H1 (cell line): ENCODE data around the gene ITGA3. TPM values are rescaled to one million over a fixed set of nuclear protein-coding genes. Genes with fewer than 3 reads are reported as not detected.

Experiments used
- CTCF ChIA-PET: fragments of 300-600 bp; sonication (Branson Sonifier 250); formaldehyde crosslinking; loops from one replicate; lab custom pipeline; 2021; ENCODE audit not compliant: partially characterized antibody; lab: Charles Lee
- POLR2A ChIA-PET: fragments of 300-600 bp; sonication (Branson Sonifier 250); formaldehyde crosslinking; loops from one replicate; lab custom pipeline; 2021; ENCODE audit warnings: inconsistent platforms; ENCODE audit not compliant: partially characterized antibody; lab: Charles Lee
- DNase-seq, 2 experiments: peaks; one replicate each; pipeline versions ENCODE4 v3.0.0 to v3.0.0-alpha.2; 2010 to 2022; ENCODE audit warnings: low spot score in 2 of 2, low read depth in 1 of 2, mixed read lengths in 1 of 2
- FAIRE-seq: peaks from 2 replicates; lab custom pipeline; 2011; peaks lifted over from hg19 to GRCh38; lab: Jason Lieb, UNC
- H2AFZ ChIP-seq: 2 replicates; pipeline ENCODE4 v1.8.1; 2012; ENCODE audit warnings: low read length, inconsistent platforms
- H2AK5ac ChIP-seq: 2 replicates; pipeline ENCODE4 v1.6.1; 2013; ENCODE audit warnings: low read depth, low read length
- H2BK120ac ChIP-seq: replicated peaks from 2 replicates; pipeline ENCODE3; 2013; ENCODE audit warnings: low read depth, low read length, inconsistent platforms
- H2BK12ac ChIP-seq: 2 replicates; pipeline ENCODE4 v1.6.1; 2013; ENCODE audit warnings: low read depth, low read length
- H2BK15ac ChIP-seq: 2 replicates; pipeline ENCODE4 v1.6.1; 2013; ENCODE audit warnings: low read length
- H2BK20ac ChIP-seq: 2 replicates; pipeline ENCODE4 v1.6.1; 2013; ENCODE audit warnings: low read length
- H2BK5ac ChIP-seq: 2 replicates; pipeline ENCODE4 v1.6.1; 2013; ENCODE audit warnings: low read depth, low read length
- H3K14ac ChIP-seq: 2 replicates; pipeline ENCODE4 v1.6.1; 2013; ENCODE audit warnings: inconsistent platforms; ENCODE audit not compliant: insufficient read length
- H3K18ac ChIP-seq: 2 replicates; pipeline ENCODE4 v1.6.1; 2013; ENCODE audit warnings: low read length; ENCODE audit errors: extremely low read depth
- H3K23ac ChIP-seq: 2 replicates; pipeline ENCODE4 v1.6.1; 2013; ENCODE audit warnings: inconsistent platforms; ENCODE audit not compliant: insufficient read length
- H3K23me2 ChIP-seq: 2 replicates; pipeline ENCODE4 v1.6.1; 2013; ENCODE audit warnings: low read depth, low read length
- H3K27ac ChIP-seq: 2 replicates; pipeline ENCODE4 v1.6.1; 2011; ENCODE audit warnings: low read depth, low read length, inconsistent platforms
- H3K27me3 ChIP-seq, 4 experiments: replicated peaks in 1 of 4; 1 replicate in 1 of 4; 2 replicates in 3 of 4; pipeline versions ENCODE4 v1.6.1 to v1.8.1; 2011 to 2013; ENCODE audit warnings: low read length in 3 of 4, mild to moderate bottlenecking in 3 of 4, inconsistent platforms in 2 of 4, mixed read lengths in 2 of 4, moderate library complexity in 1 of 4; ENCODE audit not compliant: control insufficient read depth in 3 of 4, insufficient read depth in 3 of 4; ENCODE audit errors: extremely low read depth in 1 of 4
- H3K36me3 ChIP-seq, 4 experiments: 2 replicates each; pipeline versions ENCODE4 v1.6.1 to v1.8.1; 2011 to 2013; ENCODE audit warnings: mild to moderate bottlenecking in 4 of 4, low read length in 3 of 4, moderate library complexity in 2 of 4, control low read depth in 1 of 4, inconsistent platforms in 1 of 4; ENCODE audit not compliant: insufficient read depth in 4 of 4, control insufficient read depth in 2 of 4
- H3K4ac ChIP-seq: replicated peaks from 2 replicates; pipeline ENCODE3; 2013; ENCODE audit warnings: low read length, low read depth, mixed read lengths, inconsistent platforms; ENCODE audit not compliant: insufficient read length
- H3K4me1 ChIP-seq, 4 experiments: replicated peaks in 1 of 4; 1 replicate in 1 of 4; 2 replicates in 3 of 4; pipeline versions ENCODE4 v1.6.1 to v1.8.1; 2011 to 2013; ENCODE audit warnings: low read length in 3 of 4, inconsistent platforms in 2 of 4, mixed read lengths in 1 of 4; ENCODE audit not compliant: insufficient read depth in 4 of 4, control insufficient read depth in 3 of 4
- H3K4me2 ChIP-seq, 2 experiments: 2 replicates each; pipeline versions ENCODE4 v1.6.1 to v1.8.1; 2011 to 2013; ENCODE audit warnings: low read depth in 2 of 2, low read length in 2 of 2, control low read depth in 1 of 2, inconsistent platforms in 1 of 2, mild to moderate bottlenecking in 1 of 2; ENCODE audit not compliant: insufficient read depth in 1 of 2
- H3K4me3 ChIP-seq, 4 experiments: fragments of 200-600, 300-600 bp in 1 of 4; sonication (generic), shearing (Covaris generic), sonication (Bioruptor Twin) in 1 of 4; 2 replicates each; pipeline versions ENCODE4 v1.5.1 to v1.8.1; 2011 to 2016; ENCODE audit warnings: low read length in 4 of 4, low read depth in 3 of 4, control low read depth in 2 of 4, inconsistent platforms in 2 of 4, mild to moderate bottlenecking in 2 of 4, mixed read lengths in 1 of 4, moderate library complexity in 1 of 4; ENCODE audit not compliant: insufficient read depth in 2 of 4; ENCODE audit errors: extremely low read depth in 1 of 4
- H3K56ac ChIP-seq: replicated peaks from 2 replicates; pipeline ENCODE3; 2013; ENCODE audit warnings: low read depth, mild to moderate bottlenecking, mixed read lengths, low read length, inconsistent platforms; ENCODE audit not compliant: insufficient read length
- H3K79me1 ChIP-seq: 2 replicates; pipeline ENCODE4 v1.6.1; 2013; ENCODE audit warnings: low read depth, low read length, control low read depth
- H3K79me2 ChIP-seq, 2 experiments: 2 replicates each; pipeline versions ENCODE4 v1.6.1 to v1.8.1; 2012 to 2013; ENCODE audit warnings: low read length in 2 of 2, mild to moderate bottlenecking in 2 of 2, inconsistent platforms in 1 of 2; ENCODE audit not compliant: insufficient read depth in 2 of 2, control insufficient read depth in 1 of 2
- H3K9ac ChIP-seq, 4 experiments: replicated peaks in 1 of 4; 1 replicate in 1 of 4; 2 replicates in 3 of 4; pipeline versions ENCODE4 v1.6.1 to v1.8.1; 2011 to 2013; ENCODE audit warnings: low read depth in 3 of 4, low read length in 3 of 4, control low read depth in 2 of 4, mild to moderate bottlenecking in 2 of 4, moderate library complexity in 2 of 4, inconsistent platforms in 1 of 4; ENCODE audit errors: extremely low read depth in 1 of 4
- H3K9me3 ChIP-seq, 2 experiments: 2 replicates each; pipeline versions ENCODE4 v1.6.1 to v1.8.1; 2012 to 2013; ENCODE audit warnings: mild to moderate bottlenecking in 2 of 2, moderate library complexity in 2 of 2, control low read depth in 1 of 2, inconsistent platforms in 1 of 2, low read depth in 1 of 2, low read length in 1 of 2, mixed read lengths in 1 of 2; ENCODE audit not compliant: insufficient read depth in 2 of 2
- H4K20me1 ChIP-seq, 2 experiments: replicated peaks in 1 of 2; 2 replicates each; pipeline versions ENCODE3 to v1.8.1; 2011 to 2013; ENCODE audit warnings: inconsistent platforms in 2 of 2, low read length in 2 of 2, mild to moderate bottlenecking in 1 of 2; ENCODE audit not compliant: insufficient read depth in 2 of 2, control insufficient read depth in 1 of 2
- H4K5ac ChIP-seq: 2 replicates; pipeline ENCODE4 v1.6.1; 2013; ENCODE audit warnings: low read length, low read depth, mixed read lengths, inconsistent platforms; ENCODE audit not compliant: insufficient read length
- H4K8ac ChIP-seq: 2 replicates; pipeline ENCODE4 v1.8.0; 2013; ENCODE audit warnings: mild to moderate bottlenecking, moderate library complexity, low read length, inconsistent platforms; ENCODE audit not compliant: insufficient read depth; ENCODE audit errors: extremely low read depth
- H4K91ac ChIP-seq: replicated peaks from 2 replicates; pipeline ENCODE3; 2013; ENCODE audit warnings: low read length, mixed read lengths, inconsistent platforms; ENCODE audit not compliant: insufficient read length
- NRF1 ChIP-seq: IDR thresholded peaks from 2 replicates; pipeline ENCODE4 v1.6.1; 2011; ENCODE audit warnings: mild to moderate bottlenecking, low read depth, low read length, improper control_type of control experiment
- PHF8 ChIP-seq: fragments of 200-600 bp; sonication (generic); conservative IDR thresholded peaks from 2 replicates; pipeline ENCODE4 v1.7.1; 2012; ENCODE audit warnings: low read depth, mild to moderate bottlenecking, inconsistent platforms, low read length, moderate library complexity
- RXRA ChIP-seq: IDR thresholded peaks from 2 replicates; pipeline ENCODE4 v1.6.1; 2011; ENCODE audit warnings: low read depth, mild to moderate bottlenecking, low read length, moderate library complexity; ENCODE audit not compliant: insufficient read depth
- SIX5 ChIP-seq: IDR thresholded peaks from 2 replicates; pipeline ENCODE4 v1.6.1; 2011; ENCODE audit warnings: mild to moderate bottlenecking, low read depth, low read length
- SP4 ChIP-seq: IDR thresholded peaks from 2 replicates; pipeline ENCODE4 v1.6.1; 2012; ENCODE audit warnings: low read length, inconsistent platforms
- WGBS, 2 experiments: shearing (Covaris generic) in 1 of 2; methylation state at CpG; one replicate each; pipeline versions ENCODE4 v1.1.6 to v1.1.7; 2013 to 2015; ENCODE audit warnings: low lambda C conversion rate in 2 of 2, mixed read lengths in 2 of 2, inconsistent platforms in 1 of 2, low coverage in 1 of 2, missing lambda C conversion rate in 1 of 2; ENCODE audit not compliant: insufficient replicate concordance in 2 of 2, insufficient coverage in 1 of 2, insufficient read length in 1 of 2; ENCODE audit errors: extremely low coverage in 1 of 2, missing lambda C conversion rate in 1 of 2; 5-methylcytosine and 5-hydroxymethylcytosine counted together
- polyA plus RNA-seq, 7 experiments: library from polyadenylated mRNA; depleted of rRNA in 3 of 7; stranded (reverse) in 5 of 7; unstranded in 2 of 7; fragments of >200 nt in 5 of 7; fragments of 200-250 nt in 2 of 7; gene quantifications; 1 replicate in 5 of 7; 2 replicates in 1 of 7; 4 replicates in 1 of 7; pipeline versions ENCODE4 v1.2.1 to v1.2.3, GENCODE V29; 2011 to 2013; ENCODE audit warnings: missing spikeins in 2 of 7, mixed read lengths in 2 of 7
- total RNA-seq: library from RNA; stranded (reverse); fragmentation: NEBNext Ultra II Directional; extraction: Animal tissue kit (Norgen Biotek cat#: 25700); gene quantifications from 2 replicates; pipeline ENCODE4 v1.2.1, GENCODE V29; 2021

Gene ITGA3
- total and polyA plus RNA-seq, 2 of the 8 experiments (the other 6 are each of a cell fraction or from before 2014, with no cell fraction given) = 24.0 to 24.2 TPM

GRCh38 chr17:50114401-50114800 is 58.5 kb downstream of the ITGA3 start:
- Histone ChIP-seq H2BK120ac (no peak overlapping the region), H2AK5ac (peak overlapping the region; percentile 48; the same call in 1 of the 2 replicates), H3K79me1 (no peaks in the 10 kb centered on the region), H2AFZ (no peak overlapping the region), H3K4me1 (peaks cover 6 to 14% (median 11%) of the 10 kb centered on the region in 4 experiments), H3K4ac (no peak overlapping the region), H3K18ac (no peak overlapping the region), H4K8ac (no peak overlapping the region), H2BK12ac (0 out of 2 replicates have a peak overlapping the region, but pooled peaks have one; percentile 50), H3K23me2 (peaks cover 2% of the 10 kb centered on the region; the same call in 1 of the 2 replicates), H3K23ac (no peak overlapping the region), H3K27me3 (peaks cover 0 to 14% (median 12%) of the 10 kb centered on the region in 4 experiments; a peak in 5 of 7 replicates), H4K20me1 (no peaks in the 10 kb centered on the region), H3K9me3 (no peaks in the 10 kb centered on the region), H3K14ac (no peak overlapping the region), H3K56ac (no peak overlapping the region), H3K79me2 (no peaks in the 10 kb centered on the region), H3K4me3 (no peak overlapping the region), H3K27ac (no peak overlapping the region; the same call in 1 of the 2 replicates), H4K91ac (no peak overlapping the region), H3K36me3 (no peaks in the 10 kb centered on the region; a peak in 1 of 8 replicates), H2BK5ac (no peak overlapping the region), H3K9ac (no peak overlapping the region), H2BK15ac (no peak overlapping the region), H3K4me2 (no peak overlapping the region), H4K5ac (no peak overlapping the region), H2BK20ac (no peak overlapping the region)
- no peak for FAIRE-seq
- TF ChIP-seq PHF8 = no peak
- no peak for TF ChIP-seq RXRA
- TF ChIP-seq SIX5 = no peak
- no peak for TF ChIP-seq NRF1
- TF ChIP-seq SP4 = no peak
- no peak for DNase-seq
- 85% methylated on average over 4 of the region's 4 CpGs; no CpG with 5 or more reads in 1 of the 2 experiments for WGBS, 2 experiments
- ChIA-PET CTCF (interaction anchor here (0.5 to 23.0 kb wide), 26 partner anchors 10 to 399 kb away, joined by 3 to 412 read pairs (median 5); partner anchors contain the start of genes COL1A1, PDK2, PPP1R9B and SGCA), POLR2A (interaction anchor here (0.9 to 1.6 kb wide), 8 partner anchors 9 to 169 kb away, joined by 3 to 6 read pairs (median 4); no protein-coding TSS in a partner anchor)
